Urothelium cell line (cell line): ENCODE results near the gene NUDT3.
"Not testable (repeated sequence)": the region's sequence is repeated elsewhere in the genome, so short reads cannot be mapped to it uniquely, and the experiment has no call there.

Experiments
- DNase-seq: peaks from one replicate; pipeline ENCODE4 v3.0.0; 2011; ENCODE audit warnings: low spot score, mixed read lengths
- FAIRE-seq: peaks from 2 replicates; lab custom pipeline; 2011; peaks lifted over from hg19 to GRCh38; lab: Jason Lieb, UNC

Gene NUDT3

GRCh38 chr6:34324221-34324620 is 68.2 kb downstream of the NUDT3 start:
- DNase-seq, FAIRE-seq: not testable (repeated sequence)

DNA sequence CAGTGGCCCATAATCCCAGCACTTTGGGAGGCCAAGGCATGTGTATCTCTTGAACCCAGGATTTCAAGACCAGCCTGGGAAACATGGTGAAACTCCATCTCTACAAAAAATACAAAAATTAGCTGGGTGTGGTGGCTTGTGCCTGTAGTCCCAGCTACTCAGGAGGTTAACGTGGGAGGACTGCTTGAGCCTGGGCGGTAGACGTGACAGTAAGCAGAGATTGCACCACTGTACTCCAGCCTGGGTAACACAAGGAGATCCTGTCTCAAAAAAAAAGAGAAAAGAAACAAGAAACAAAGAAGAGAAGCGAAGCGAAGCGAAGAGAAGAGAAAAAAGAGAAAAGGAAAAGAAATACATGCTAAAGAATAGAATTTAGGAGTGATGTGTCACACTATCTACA is 69.2 kb downstream of the NUDT3 start:
- no peak for DNase-seq
- FAIRE-seq = no peak

DNA sequence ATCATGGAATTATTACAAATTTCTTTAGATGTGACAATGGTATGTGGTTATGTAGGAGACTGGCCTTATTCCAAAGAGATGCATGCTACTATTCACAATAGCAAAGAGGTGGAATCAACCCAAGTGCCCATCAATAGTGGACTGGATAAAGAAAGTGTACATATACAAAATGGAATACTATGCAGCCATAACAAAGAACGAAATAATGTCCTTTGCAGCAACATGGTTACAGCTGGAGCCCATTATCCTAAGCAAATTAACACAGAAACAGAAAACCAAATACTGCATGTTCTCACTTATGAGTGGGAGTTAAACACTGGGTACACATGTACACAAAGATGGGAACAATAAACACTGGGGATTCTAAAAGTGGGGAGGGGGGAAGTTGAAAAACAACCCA is 69.7 kb downstream of the NUDT3 start:
- FAIRE-seq = no peak
- DNase-seq = no peak

DNA sequence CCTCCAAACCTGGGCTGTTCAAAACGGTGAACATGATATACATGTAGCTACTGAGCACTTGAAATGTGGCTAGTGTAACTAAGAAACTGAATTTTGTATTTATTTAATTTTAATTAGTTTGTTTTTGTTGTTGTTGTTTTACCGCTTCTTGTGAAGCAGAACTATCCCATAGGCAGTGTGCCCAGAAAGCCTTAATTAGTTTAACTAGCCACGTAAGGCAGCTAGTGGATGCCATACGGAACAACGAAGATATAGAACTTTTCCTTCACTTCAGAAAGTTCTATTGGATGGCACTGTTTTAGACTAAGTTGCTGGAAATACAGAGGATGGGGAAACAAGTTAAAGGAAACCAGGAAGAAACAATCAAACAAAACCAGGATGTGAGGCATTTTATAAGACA is 70.6 kb downstream of the NUDT3 start:
- FAIRE-seq (no peak), DNase-seq (no peak)

DNA sequence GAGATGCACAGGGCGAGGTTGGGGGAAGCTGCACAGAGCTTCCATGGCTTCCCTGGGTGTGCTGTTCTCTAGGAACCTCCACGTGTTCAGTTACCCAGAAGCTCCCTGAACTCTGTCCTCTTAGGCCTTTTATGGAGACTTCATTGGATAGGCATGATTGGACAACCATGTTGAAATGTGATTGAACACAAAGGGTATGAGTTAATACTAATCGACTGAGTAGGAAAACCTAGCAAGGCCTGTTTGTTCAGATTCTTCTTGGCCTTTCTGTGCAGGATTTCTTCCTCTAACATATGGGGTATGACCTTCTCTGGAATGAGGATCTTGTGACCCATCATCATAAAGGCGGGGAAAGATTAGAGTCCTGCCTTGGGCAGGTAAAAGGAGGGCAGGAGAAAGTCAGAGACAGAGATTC is 73.0 kb downstream of the NUDT3 start:
- FAIRE-seq (no peak), DNase-seq (no peak)

GRCh38 chr6:34318499-34319470 is 73.7 kb downstream of the NUDT3 start:
- FAIRE-seq (no peak), DNase-seq (no peak)

- FAIRE-seq (no peak), DNase-seq (no peak)
Observed at GRCh38 chr6:34317882-34318498, 74.5 kb downstream of the NUDT3 start.

DNA sequence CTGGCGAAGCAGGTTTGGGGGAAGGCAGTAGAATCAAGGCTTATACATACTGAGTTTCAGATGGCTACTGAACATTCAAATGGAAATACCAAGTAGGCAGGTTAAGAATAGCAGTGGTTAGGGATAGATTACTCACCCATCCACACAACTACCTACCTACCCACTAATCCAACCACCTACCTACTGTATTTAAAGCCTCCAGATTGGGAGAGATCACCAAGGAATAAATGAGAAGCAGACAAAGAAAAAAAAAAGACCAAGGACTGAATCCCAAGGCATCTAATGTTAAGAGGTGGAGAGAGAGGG is 75.3 kb downstream of the NUDT3 start:
- no peak for DNase-seq
- no peak for FAIRE-seq

GRCh38 chr6:34316431-34317171 is 75.9 kb downstream of the NUDT3 start:
- FAIRE-seq = no peak
- no peak for DNase-seq

DNA sequence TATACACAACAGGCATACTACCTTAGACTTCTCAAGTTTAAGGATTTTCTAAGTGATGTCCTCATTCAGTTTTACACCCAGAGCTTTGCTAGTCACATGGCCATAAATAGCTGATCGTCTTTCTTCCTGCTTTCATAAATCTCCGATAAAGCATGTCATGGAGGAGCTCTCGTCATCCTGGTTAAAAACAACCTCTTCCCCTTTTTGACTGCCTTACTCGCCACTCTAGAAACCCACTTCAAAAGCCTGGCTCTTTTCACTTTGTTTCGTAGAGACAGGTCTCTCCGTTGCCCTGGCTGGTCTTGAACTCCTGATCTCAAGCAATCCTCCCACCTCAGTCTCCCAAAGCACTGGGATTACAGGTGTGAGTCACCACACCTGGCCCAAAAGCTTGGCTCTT is 76.7 kb downstream of the NUDT3 start:
- no peak for FAIRE-seq

DNA sequence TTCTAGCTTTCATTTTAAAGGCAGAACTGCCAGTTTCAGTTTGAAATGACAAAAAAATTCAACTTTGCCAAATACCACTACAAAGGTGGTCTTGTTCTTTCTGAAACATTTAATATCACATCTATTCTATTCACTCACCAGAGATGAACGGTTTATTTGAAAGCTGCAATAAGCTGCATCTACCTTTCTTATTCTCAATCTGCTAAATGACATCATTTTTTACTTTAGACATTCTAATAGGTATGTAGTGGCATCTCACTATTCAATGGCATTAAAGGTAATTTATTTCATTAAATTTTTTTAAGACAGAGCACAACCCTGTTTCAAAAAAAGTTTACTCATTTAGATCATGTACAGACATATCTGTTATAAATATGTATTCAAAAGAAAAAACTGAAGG is 77.2 kb downstream of the NUDT3 start:
- FAIRE-seq = no peak
- DNase-seq = no peak

More for the DNA sequence above, 76.7 kb downstream of the NUDT3 start:
- no peak for DNase-seq

DNA sequence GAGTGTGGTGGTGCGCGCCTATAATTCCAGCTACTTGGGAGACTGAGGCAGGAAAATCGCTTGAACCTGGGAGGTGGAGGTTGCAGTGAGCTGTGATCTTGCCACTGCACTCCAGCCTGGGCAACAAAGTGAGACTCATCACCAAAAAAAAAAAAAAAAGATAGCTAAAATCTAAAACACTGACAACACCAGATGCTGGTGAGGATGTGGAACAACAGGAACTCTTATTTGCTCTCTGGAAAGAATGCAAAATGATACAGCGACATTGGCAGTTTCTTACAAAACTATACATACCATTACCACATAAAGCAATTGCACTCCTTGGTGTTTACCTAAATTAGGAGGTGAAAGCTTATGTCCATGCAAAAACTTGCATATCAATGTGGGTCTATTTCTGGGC is 80.2 kb downstream of the NUDT3 start:
- no peak for DNase-seq
- FAIRE-seq = no peak

DNA sequence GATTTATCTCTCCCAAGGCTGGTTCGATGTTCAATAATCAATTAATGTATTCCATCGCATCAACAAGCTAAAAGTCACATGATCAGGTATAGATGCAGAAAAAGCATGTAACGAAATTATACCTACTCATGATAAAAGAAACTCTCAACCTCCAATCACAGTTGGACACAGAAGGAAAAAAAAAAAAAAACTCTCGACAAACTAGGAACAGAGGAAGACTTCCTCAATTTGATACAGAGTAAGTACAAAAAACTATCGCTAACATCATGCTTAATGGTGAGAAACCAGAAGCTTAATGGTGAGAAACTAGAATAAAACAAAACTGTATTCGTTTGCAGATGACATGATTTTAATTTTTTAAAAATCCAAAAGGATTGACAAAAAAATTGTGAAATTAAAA is 81.7 kb downstream of the NUDT3 start:
- FAIRE-seq (no peak), DNase-seq (no peak)

GRCh38 chr6:34308483-34308882 is 84.0 kb downstream of the NUDT3 start:
- no peak for FAIRE-seq
- DNase-seq = no peak

- DNase-seq (no peak), FAIRE-seq (no peak)
Observed at GRCh38 chr6:34305982-34306708, 86.3 kb downstream of the NUDT3 start.

GRCh38 chr6:34305497-34305896 is 87.0 kb downstream of the NUDT3 start:
- no peak for DNase-seq

GRCh38 chr6:34304164-34304563 is 88.3 kb downstream of the NUDT3 start:
- FAIRE-seq = no peak
- no peak for DNase-seq

More at GRCh38 chr6:34305497-34305896, 87.0 kb downstream of the NUDT3 start:
- FAIRE-seq = no peak

GRCh38 chr6:34302929-34303328 is 89.5 kb downstream of the NUDT3 start:
- DNase-seq (no peak), FAIRE-seq (no peak)

- FAIRE-seq = no peak
- DNase-seq = no peak
Observed at GRCh38 chr6:34301408-34301807, 91.1 kb downstream of the NUDT3 start.

GRCh38 chr6:34300332-34300751 is 92.1 kb downstream of the NUDT3 start:
- FAIRE-seq = no peak
- no peak for DNase-seq

DNA sequence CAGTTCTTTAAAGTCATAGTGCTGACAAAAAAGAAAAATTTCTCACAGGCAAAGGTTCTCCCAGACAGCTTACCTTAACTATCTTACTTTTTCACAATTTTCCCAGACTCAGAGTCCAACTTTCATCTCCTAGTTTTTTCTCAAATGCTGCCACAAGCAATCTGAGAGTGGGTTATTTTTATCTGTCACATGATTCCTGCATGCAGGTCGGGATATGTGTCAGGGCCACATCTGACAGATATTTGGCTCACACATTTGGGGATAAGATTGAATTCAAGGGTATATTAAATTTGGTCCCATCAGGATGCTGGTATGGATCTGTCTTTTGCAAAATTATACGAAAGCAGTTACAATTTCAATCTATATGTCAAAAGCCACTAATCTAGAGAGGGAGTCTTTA is 93.5 kb downstream of the NUDT3 start:
- DNase-seq = no peak
- no peak for FAIRE-seq
